GM12801 (cell line): Measurements from ENCODE around the gene KDM3A.

ENCODE experiments used
- CTCF ChIP-seq: IDR thresholded peaks from one replicate; pipeline ENCODE4 v1.5.1; 2011; ENCODE audit warnings: control low read depth; ENCODE audit not compliant: insufficient read length; ENCODE audit errors: extremely low read depth

Gene KDM3A

GRCh38 chr2:86440631-86441391, at the start of gene KDM3A:
Gene KDM3A (plus strand): TSS chr2:86441371. CDS start chr2:86442048, 677 bp downstream.
- TF ChIP-seq CTCF = no peak

GRCh38 chr2:86392873-86393518, 48.2 kb upstream of the KDM3A start:
- TF ChIP-seq CTCF = no peak

- TF ChIP-seq CTCF = no peak
Observed at GRCh38 chr2:86393521-86394491, 47.4 kb upstream of the KDM3A start.

GRCh38 chr2:86396291-86396785, 44.8 kb upstream of the KDM3A start:
- no peak for TF ChIP-seq CTCF

- no peak for TF ChIP-seq CTCF
Observed at GRCh38 chr2:86397986-86398385, 43.2 kb upstream of the KDM3A start.

GRCh38 chr2:86398500-86399474, 42.4 kb upstream of the KDM3A start:
- TF ChIP-seq CTCF = no peak
